HG02759 (cell line): ENCODE measurements around the gene PEX10.

ENCODE experiments used
- ATAC-seq: cut with Tn5 transposase; IDR thresholded peaks from one replicate; pipeline ENCODE4 v1.9.1; 2021; ENCODE audit warnings: mild to moderate bottlenecking, moderate library complexity; ENCODE audit not compliant: unreplicated experiment

Gene PEX10

GRCh38 chr1:2406451-2407041 is 5.8 kb downstream of the PEX10 start:
- no peak for ATAC-seq

- no peak for ATAC-seq
Measured at GRCh38 chr1:2405588-2406295, 6.6 kb downstream of the PEX10 start.

DNA sequence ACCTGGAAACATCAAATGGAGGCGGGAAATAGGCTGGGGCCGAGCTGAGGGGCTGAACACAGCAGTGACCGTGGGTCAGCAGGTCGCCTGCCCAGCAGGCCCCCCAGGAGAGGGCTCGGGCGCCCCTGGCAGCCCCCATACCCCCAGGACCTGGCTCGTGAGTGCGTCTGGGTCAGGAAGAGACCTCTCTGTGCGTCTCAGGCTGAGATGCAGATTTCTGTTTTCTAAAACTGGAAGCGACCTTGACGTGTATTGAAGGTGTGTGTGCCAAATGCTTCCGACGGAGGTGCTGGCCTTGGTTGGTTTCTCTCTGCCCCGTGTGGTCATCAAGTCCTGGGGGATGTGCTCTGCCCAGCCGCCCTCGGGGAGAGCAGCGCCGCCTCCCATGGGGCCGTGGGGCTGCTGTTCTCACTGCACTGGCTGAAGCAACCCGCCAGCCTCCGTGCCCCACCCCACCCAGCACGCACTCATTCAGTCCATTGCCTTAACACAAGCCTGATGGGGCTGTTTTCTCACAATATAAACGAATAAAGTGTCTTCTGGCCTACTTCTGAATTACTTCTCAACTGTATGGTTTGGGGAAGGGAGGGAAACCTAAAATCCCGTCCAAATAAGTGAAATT is 7.4 kb downstream of the PEX10 start:
- no peak for ATAC-seq

GRCh38 chr1:2404142-2404889 is 8.0 kb downstream of the PEX10 start:
- ATAC-seq: no peak

GRCh38 chr1:2403273-2403672 is 9.1 kb downstream of the PEX10 start:
- ATAC-seq: no peak

- ATAC-seq: no peak
Measured at GRCh38 chr1:2402420-2402819, 9.9 kb downstream of the PEX10 start.

DNA sequence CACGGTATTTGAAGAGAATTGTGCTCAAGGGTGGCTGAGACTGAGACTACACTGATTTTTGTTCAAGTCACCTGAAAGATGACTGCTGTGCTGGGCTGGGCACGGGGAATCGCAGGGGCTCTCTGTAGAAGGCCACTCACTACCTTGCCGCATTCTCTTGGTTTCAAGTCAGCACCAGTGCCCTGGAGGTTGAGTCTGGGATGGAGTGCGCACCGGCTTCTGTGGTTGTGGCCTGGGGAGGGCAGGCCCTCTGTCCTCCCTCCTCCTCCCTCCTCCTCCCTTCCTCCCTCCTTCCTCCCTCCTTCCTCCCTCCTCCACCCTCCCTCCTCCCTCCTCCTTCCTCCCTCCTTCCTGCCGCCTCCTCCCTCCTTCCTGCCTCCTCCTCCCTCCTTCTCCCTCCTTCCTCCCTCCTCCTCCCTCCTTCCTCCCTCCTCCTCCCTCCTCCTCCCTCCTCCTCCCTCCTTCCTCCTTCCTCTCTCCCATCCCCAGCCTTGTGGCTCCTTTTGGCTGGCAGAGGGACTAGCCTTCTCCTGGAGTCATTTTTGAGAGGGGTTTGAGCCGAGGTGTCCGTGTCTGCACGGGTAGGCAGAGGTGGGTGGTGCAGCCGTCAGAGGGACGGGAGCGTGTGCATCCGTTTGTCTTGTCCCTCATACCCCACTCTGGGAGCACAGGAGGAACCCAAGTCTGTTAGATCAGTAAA is 11.3 kb downstream of the PEX10 start:
- ATAC-seq: no peak

GRCh38 chr1:2400576-2400909 is 11.8 kb downstream of the PEX10 start:
- ATAC-seq: no peak

GRCh38 chr1:2399890-2400575 is 12.3 kb downstream of the PEX10 start:
- no peak for ATAC-seq

GRCh38 chr1:2398871-2399270 is 13.5 kb downstream of the PEX10 start:
- ATAC-seq: no peak

- ATAC-seq: no peak
Measured at GRCh38 chr1:2397007-2397679, 15.2 kb downstream of the PEX10 start.

- ATAC-seq: no peak
Measured at GRCh38 chr1:2396476-2396875, 15.9 kb downstream of the PEX10 start.

GRCh38 chr1:2396059-2396458 is 16.3 kb downstream of the PEX10 start:
- ATAC-seq: no peak

DNA sequence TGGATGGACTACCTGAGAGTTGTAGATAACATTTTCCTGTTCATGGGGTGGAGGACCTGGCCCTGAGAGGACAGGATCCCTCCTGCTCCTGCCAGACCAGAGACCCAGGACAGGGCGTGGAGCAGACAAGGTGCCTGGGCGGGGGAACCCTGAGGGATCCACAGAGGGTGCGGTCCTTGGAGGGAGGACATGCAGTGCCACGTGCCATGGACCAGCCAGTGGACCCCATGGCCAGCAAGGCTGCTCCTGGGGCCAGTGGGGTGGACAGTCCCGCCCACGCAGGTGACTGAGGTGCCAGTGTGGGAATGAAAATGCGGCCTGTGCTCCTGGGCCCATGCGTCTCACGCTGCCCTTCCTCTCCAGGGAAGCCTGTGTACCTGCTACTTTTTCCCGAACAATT is 17.1 kb downstream of the PEX10 start:
- ATAC-seq: no peak

DNA sequence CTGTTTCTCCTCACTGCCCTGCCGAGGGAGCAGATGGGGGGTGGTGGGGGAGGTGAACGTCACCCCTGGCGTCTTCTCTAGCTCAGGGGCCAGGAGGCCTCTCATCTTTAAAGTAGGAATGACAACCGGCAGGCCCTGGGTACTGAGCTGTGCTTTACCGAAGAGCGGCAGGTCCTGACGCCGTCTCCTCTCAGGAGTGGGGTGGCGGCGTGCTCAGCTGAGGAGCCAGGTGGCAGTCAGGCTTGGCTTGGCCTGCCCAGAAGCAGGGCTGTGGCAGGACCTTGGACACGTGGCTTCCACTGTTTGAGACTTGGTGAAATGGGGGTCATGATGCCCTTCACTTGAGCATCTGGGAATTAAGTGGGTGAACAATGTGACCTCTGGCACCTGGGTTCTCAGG is 17.6 kb downstream of the PEX10 start:
- ATAC-seq: no peak

DNA sequence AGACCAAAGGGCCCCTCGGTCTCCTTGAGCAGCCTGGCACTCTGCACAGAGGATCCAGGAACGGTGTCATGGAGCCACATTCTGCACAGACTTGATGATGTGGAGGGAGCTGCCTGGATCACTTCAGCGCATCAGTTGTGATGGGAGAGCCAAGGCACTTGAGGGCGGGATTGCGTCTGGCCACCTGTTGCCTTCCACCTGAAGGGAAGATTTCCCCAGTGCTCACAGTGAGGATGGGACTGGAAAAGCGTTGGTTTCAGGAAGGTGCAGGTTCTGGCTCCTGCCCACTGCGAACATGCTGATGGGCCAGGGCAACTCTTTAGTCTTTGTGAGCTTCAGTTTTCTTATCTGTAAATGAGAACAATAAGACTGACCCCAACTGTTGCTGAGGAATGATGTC is 18.1 kb downstream of the PEX10 start:
- no peak for ATAC-seq

DNA sequence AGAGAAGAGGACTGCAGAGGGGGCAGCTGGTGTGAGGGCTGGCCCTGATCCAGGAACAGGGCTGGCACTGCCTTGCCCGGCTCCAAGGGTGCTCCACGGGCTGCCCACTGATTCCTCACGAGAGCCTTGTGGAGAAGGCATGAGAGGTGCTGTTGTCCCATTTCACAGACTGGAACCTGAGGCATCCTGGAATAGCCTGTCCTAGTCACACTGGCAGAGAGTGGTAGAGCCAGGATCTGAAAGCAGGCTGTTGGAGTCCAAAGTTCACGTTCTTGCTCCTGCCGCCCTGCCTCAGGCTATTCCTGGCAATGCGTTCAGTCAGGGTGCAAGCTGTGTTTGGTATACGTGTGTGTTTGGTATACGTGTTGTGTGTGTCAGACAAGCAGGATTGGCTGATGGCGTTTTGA is 18.9 kb downstream of the PEX10 start:
- ATAC-seq: no peak

GRCh38 chr1:2392686-2393085 is 19.7 kb downstream of the PEX10 start:
- no peak for ATAC-seq

DNA sequence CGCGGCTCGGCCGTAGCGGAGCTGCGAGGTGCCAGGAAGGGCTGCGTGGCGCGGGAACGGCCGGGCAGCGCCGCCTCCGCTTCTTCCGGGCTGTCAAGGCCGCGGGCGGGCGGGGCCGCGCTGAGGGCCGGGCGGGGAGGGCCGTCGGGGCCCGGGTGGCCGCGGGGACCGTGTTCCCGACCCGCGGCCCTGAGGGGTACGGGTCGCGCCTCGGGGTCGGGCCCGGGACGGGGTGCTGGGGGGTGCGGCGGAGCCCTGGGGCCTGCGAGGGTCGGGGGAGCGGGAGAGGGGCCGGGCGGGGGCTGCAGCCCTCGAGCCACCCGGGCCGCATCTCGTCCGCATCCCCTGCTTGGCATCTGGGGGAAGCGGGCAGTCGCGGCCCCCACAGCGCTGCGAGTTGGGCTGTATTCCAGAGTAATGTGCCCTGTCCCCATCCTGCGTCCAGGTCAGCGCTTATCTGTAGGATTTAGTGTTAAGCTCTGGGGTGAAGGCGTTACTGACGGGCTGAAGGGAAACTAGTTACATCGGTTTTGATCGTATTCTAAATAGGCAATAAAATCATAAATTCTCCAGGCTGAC is 20.3 kb downstream of the PEX10 start:
- peak; percentile 11 for ATAC-seq
